H9 (cell line): ENCODE results near the gene MYL9. TPM values are rescaled to one million over a fixed set of nuclear protein-coding genes. Genes with fewer than 3 reads are reported as not detected.

Source experiments
- DNase-seq: peaks from one replicate; pipeline ENCODE4 v3.0.0-alpha.2; 2017
- H2AFZ ChIP-seq: one replicate; pipeline ENCODE4 v1.6.1; 2013; ENCODE audit warnings: mild to moderate bottlenecking, low read length, control low read depth, moderate library complexity
- H2AK5ac ChIP-seq: 2 replicates; pipeline ENCODE4 v1.6.1; 2013; ENCODE audit warnings: low read length, control low read depth, mixed read lengths; ENCODE audit not compliant: insufficient read length
- H2BK120ac ChIP-seq: one replicate; pipeline ENCODE4 v1.6.1; 2013; ENCODE audit warnings: low read depth, mild to moderate bottlenecking, low read length, control low read depth, inconsistent platforms; ENCODE audit not compliant: poor library complexity, severe bottlenecking
- H2BK12ac ChIP-seq: 2 replicates; pipeline ENCODE4 v1.6.1; 2013; ENCODE audit warnings: low read length, control low read depth, mixed read lengths, low read depth; ENCODE audit not compliant: insufficient read length
- H2BK15ac ChIP-seq: 2 replicates; pipeline ENCODE4 v1.6.1; 2013; ENCODE audit warnings: low read depth, low read length, control low read depth
- H2BK20ac ChIP-seq: one replicate; pipeline ENCODE4 v1.6.1; 2013; ENCODE audit warnings: low read depth, mild to moderate bottlenecking, low read length, control low read depth, inconsistent platforms; ENCODE audit not compliant: poor library complexity, severe bottlenecking
- H2BK5ac ChIP-seq: 2 replicates; pipeline ENCODE4 v1.6.1; 2013; ENCODE audit warnings: low read length, control low read depth, mixed read lengths; ENCODE audit not compliant: insufficient read length
- H3K14ac ChIP-seq: 2 replicates; pipeline ENCODE4 v1.6.1; 2013; ENCODE audit warnings: low read length, control low read depth; ENCODE audit not compliant: insufficient read depth
- H3K18ac ChIP-seq: 2 replicates; pipeline ENCODE4 v1.6.1; 2013; ENCODE audit warnings: low read depth, mild to moderate bottlenecking, mixed read lengths, low read length, control low read depth; ENCODE audit not compliant: insufficient read length
- H3K23ac ChIP-seq: 2 replicates; pipeline ENCODE4 v1.6.1; 2013; ENCODE audit warnings: low read length, control low read depth, mixed read lengths, low read depth; ENCODE audit not compliant: insufficient read length
- H3K23me2 ChIP-seq: 2 replicates; pipeline ENCODE4 v1.6.1; 2013; ENCODE audit warnings: low read depth, mild to moderate bottlenecking, mixed read lengths, low read length, control low read depth; ENCODE audit not compliant: insufficient read length, poor library complexity, severe bottlenecking
- H3K27ac ChIP-seq: 2 replicates; pipeline ENCODE4 v1.5.1; 2013; ENCODE audit warnings: low read length, control low read depth, mixed read lengths, low read depth; ENCODE audit not compliant: insufficient read length
- H3K27me3 ChIP-seq: 2 replicates; pipeline ENCODE4 v1.6.1; 2013; ENCODE audit warnings: low read length, control low read depth, inconsistent platforms; ENCODE audit not compliant: insufficient read depth
- H3K4ac ChIP-seq: 2 replicates; pipeline ENCODE4 v1.6.1; 2013; ENCODE audit warnings: low read depth, mild to moderate bottlenecking, control low read depth, inconsistent platforms, low read length, moderate library complexity
- H3K4me1 ChIP-seq: 2 replicates; pipeline ENCODE4 v1.6.1; 2013; ENCODE audit warnings: low read length, control low read depth, inconsistent platforms; ENCODE audit not compliant: insufficient read depth
- H3K4me2 ChIP-seq: 2 replicates; pipeline ENCODE4 v1.6.1; 2013; ENCODE audit warnings: low read length, control low read depth, mixed read lengths; ENCODE audit not compliant: insufficient read length, insufficient read depth
- H3K56ac ChIP-seq: 2 replicates; pipeline ENCODE4 v1.6.1; 2013; ENCODE audit warnings: low read depth, mild to moderate bottlenecking, mixed read lengths, low read length, control low read depth; ENCODE audit not compliant: insufficient read length
- H3K79me1 ChIP-seq: 2 replicates; pipeline ENCODE4 v1.6.1; 2013; ENCODE audit warnings: low read depth, mild to moderate bottlenecking, moderate library complexity, low read length, control low read depth, inconsistent platforms; ENCODE audit not compliant: insufficient read depth, poor library complexity, severe bottlenecking
- H3K79me2 ChIP-seq: 2 replicates; pipeline ENCODE4 v1.6.1; 2013; ENCODE audit warnings: low read length, control low read depth, inconsistent platforms; ENCODE audit not compliant: insufficient read depth
- H3K9ac ChIP-seq: 2 replicates; pipeline ENCODE4 v1.6.1; 2013; ENCODE audit warnings: low read length, control low read depth, mixed read lengths; ENCODE audit not compliant: insufficient read length; ENCODE audit errors: extremely low read depth
- H3K9me3 ChIP-seq: one replicate; pipeline ENCODE4 v1.6.1; 2013; ENCODE audit warnings: low read depth, low read length, inconsistent platforms; ENCODE audit not compliant: control insufficient read depth
- H3T11ph ChIP-seq: one replicate; pipeline ENCODE4 v1.6.1; 2013; ENCODE audit warnings: mild to moderate bottlenecking, low read length, control low read depth, inconsistent platforms
- H4K20me1 ChIP-seq: one replicate; pipeline ENCODE4 v1.6.1; 2013; ENCODE audit not compliant: control insufficient read depth, insufficient read length, insufficient read depth
- H4K5ac ChIP-seq: 2 replicates; pipeline ENCODE4 v1.6.1; 2013; ENCODE audit warnings: low read depth, mild to moderate bottlenecking, mixed read lengths, low read length, control low read depth; ENCODE audit not compliant: insufficient read length
- H4K8ac ChIP-seq: replicated peaks from 2 replicates; pipeline ENCODE4 v1.6.1; 2013; ENCODE audit warnings: low read length, control low read depth, mixed read lengths, low read depth; ENCODE audit not compliant: insufficient read length
- H4K91ac ChIP-seq: 2 replicates; pipeline ENCODE4 v1.6.1; 2013; ENCODE audit warnings: low read depth, mild to moderate bottlenecking, moderate library complexity, mixed read lengths, low read length, control low read depth; ENCODE audit not compliant: insufficient read length
- H3K27ac Mint-ChIP-seq, 3 experiments: 2 replicates in 2 of 3; 3 replicates in 1 of 3; pipeline ENCODE4 v1.8.0; 2020 to 2021; ENCODE audit warnings: mixed read lengths in 3 of 3, mild to moderate bottlenecking in 1 of 3, moderate library complexity in 1 of 3
- H3K27me3 Mint-ChIP-seq: 2 replicates; pipeline ENCODE4 v1.8.0; 2021; ENCODE audit warnings: low read depth, mild to moderate bottlenecking, moderate library complexity, mixed read lengths
- H3K36me3 Mint-ChIP-seq, 3 experiments: 2 replicates in 2 of 3; 3 replicates in 1 of 3; pipeline ENCODE4 v1.8.0; 2020 to 2021; ENCODE audit warnings: low read depth in 3 of 3, mixed read lengths in 3 of 3; ENCODE audit not compliant: insufficient read depth in 1 of 3
- H3K4me1 Mint-ChIP-seq, 2 experiments: 2 replicates each; pipeline ENCODE4 v1.8.0; 2020; ENCODE audit warnings: mixed read lengths in 2 of 2
- H3K4me3 Mint-ChIP-seq, 2 experiments: 2 replicates in 1 of 2; 3 replicates in 1 of 2; pipeline ENCODE4 v1.8.0; 2020 to 2021; ENCODE audit warnings: mild to moderate bottlenecking in 2 of 2, mixed read lengths in 2 of 2, moderate library complexity in 1 of 2
- H3K9me3 Mint-ChIP-seq, 2 experiments: 2 replicates in 1 of 2; 3 replicates in 1 of 2; pipeline ENCODE4 v1.8.0; 2020; ENCODE audit warnings: mild to moderate bottlenecking in 2 of 2, mixed read lengths in 2 of 2, moderate library complexity in 1 of 2
- WGBS: extraction: QIAGEN DNeasy Blood & Tissue Kit; methylation state at CpG from one replicate; pipeline ENCODE4 v1.1.7; 2013; ENCODE audit warnings: missing lambda C conversion rate, low lambda C conversion rate, mixed read lengths; ENCODE audit not compliant: insufficient read length; ENCODE audit errors: extremely low coverage; 5-methylcytosine and 5-hydroxymethylcytosine counted together
- total RNA-seq: library from RNA; stranded (reverse); gene quantifications from 2 replicates; pipeline ENCODE4 v1.2.1, GENCODE V29; 2021
- TF ChIP-seq, protein P1 (sequence below): fragments of 200-600 bp; sonication (generic); conservative IDR thresholded peaks from 3 replicates; pipeline ENCODE4 v1.8.0; 2021; ENCODE audit warnings: antibody characterized with exemption, mild to moderate bottlenecking

MYL9 gene
- total RNA-seq, 1 experiment from 2014 or later = 218 TPM

DNA sequence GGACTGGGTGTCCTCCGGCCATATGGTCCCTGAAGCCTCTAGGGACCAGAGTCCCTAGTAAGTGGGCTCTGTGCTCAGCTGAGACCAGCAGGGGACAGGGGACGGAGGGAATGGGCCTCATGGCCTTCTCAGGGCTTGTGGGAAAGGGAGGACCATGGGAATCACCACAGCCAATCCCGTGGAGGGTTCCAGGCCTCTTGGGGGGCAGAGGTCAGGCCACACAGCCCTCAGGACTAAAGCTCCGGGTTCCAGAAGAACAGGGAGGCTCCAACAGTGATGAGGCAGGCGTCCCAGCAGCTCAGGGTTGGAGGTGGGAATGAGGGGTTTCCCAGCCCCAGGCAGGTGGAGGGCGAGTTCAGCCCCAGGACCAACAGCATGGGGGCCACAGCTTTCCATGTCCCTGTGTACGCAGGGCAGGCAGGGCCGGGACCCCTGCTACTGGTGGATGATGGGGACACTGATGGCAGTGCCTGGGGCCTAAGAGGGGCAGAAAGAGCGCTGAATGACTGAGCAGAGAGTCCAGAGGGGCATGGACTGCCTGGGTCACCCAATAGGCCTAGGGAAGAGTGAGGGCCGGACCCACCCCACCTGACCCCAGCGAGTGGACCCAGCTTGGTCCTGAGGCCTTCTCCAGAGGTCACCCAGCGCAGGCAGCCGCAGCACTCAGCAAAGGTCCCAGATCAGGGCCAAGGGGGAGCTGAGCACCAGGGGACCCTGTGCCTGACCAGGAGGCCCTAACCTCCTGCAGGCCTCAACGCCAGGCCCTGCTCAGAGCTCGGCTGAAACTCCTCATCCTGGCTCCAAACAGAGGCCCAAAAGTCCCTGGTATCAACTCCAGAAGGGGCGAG is 8.8 kb downstream of the MYL9 start:
- H3K79me2 ChIP-seq = no peaks in the 10 kb centered on the region
- no peaks in the 10 kb centered on the region for H3K27me3 Mint-ChIP-seq
- no peak overlapping the region for H4K5ac ChIP-seq
- H3K9me3 ChIP-seq = no peaks in the 10 kb centered on the region
- H3K14ac ChIP-seq = no peak overlapping the region; the same call in 1 of the 2 replicates
- no peak for DNase-seq
- TF ChIP-seq, protein P1, sequence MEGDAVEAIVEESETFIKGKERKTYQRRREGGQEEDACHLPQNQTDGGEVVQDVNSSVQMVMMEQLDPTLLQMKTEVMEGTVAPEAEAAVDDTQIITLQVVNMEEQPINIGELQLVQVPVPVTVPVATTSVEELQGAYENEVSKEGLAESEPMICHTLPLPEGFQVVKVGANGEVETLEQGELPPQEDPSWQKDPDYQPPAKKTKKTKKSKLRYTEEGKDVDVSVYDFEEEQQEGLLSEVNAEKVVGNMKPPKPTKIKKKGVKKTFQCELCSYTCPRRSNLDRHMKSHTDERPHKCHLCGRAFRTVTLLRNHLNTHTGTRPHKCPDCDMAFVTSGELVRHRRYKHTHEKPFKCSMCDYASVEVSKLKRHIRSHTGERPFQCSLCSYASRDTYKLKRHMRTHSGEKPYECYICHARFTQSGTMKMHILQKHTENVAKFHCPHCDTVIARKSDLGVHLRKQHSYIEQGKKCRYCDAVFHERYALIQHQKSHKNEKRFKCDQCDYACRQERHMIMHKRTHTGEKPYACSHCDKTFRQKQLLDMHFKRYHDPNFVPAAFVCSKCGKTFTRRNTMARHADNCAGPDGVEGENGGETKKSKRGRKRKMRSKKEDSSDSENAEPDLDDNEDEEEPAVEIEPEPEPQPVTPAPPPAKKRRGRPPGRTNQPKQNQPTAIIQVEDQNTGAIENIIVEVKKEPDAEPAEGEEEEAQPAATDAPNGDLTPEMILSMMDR = no peak
- H3K36me3 Mint-ChIP-seq = peaks cover 7 to 34% (median 16%) of the 10 kb centered on the region in 3 experiments; a peak in 6 of 7 replicates
- H3K56ac ChIP-seq = no peak overlapping the region
- no peak overlapping the region for H2BK5ac ChIP-seq
- H3K4me1 ChIP-seq = no peaks in the 10 kb centered on the region
- no peak overlapping the region for H3K4ac ChIP-seq
- H4K20me1 ChIP-seq = no peaks in the 10 kb centered on the region
- H3T11ph ChIP-seq = no peak overlapping the region
- no peak overlapping the region for H4K8ac ChIP-seq
- H4K91ac ChIP-seq = no peak overlapping the region
- no peaks in the 10 kb centered on the region for H3K23me2 ChIP-seq
- H3K9me3 Mint-ChIP-seq = no peaks in the 10 kb centered on the region
- no peak overlapping the region for H2AK5ac ChIP-seq
- H2AFZ ChIP-seq = no peak overlapping the region
- H3K79me1 ChIP-seq = no peaks in the 10 kb centered on the region
- no peak overlapping the region for H3K27ac ChIP-seq
- no peak overlapping the region for H2BK15ac ChIP-seq
- no peak overlapping the region for H3K23ac ChIP-seq
- no peak overlapping the region for H2BK12ac ChIP-seq
- WGBS = no CpG with 5 or more reads among the region's 16 CpGs
- H3K4me1 Mint-ChIP-seq = peaks cover 0 to 5% of the 10 kb centered on the region in 2 experiments; a peak in 1 of 4 replicates
- H2BK20ac ChIP-seq = no peak overlapping the region
- H3K4me2 ChIP-seq = no peak overlapping the region
- no peak overlapping the region for H3K18ac ChIP-seq
- H2BK120ac ChIP-seq = no peak overlapping the region
- H3K9ac ChIP-seq = no peak overlapping the region
- peak overlapping the region; percentile 33 to 88 (median 62); a peak in 5 of 7 replicates for H3K27ac Mint-ChIP-seq
- no peaks in the 10 kb centered on the region for H3K27me3 ChIP-seq
- H3K4me3 Mint-ChIP-seq = no peak overlapping the region
